Measurements from ENCODE around the gene MAGEA8.
"Not testable (repeated sequence)": the region's sequence is repeated elsewhere in the genome, so short reads cannot be mapped to it uniquely, and the experiment has no call there.

Gene MAGEA8

DNA sequence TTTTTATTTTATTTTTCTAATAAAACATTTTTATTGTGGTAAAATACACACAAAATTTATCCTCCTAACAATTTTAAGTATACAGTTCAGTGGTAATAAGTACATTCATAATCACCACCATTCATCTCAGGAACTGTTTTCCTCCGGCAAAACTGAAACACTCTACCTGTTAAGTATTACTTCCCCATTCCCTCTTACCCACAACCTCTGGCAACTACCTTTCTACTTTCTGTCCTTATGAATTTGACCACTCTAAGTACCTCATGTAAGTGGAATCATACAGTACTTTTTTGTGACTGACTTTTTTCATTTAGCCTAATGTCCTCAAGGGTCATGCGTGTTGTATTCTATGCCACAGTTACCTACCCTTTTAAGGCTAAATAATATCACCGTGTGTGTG, 27.3 kb downstream of the MAGEA8 start:
- DNase-seq, result no peak

GRCh38 chrX:149908727-149909126, 27.7 kb downstream of the MAGEA8 start:
- DNase-seq, result no peak

DNA sequence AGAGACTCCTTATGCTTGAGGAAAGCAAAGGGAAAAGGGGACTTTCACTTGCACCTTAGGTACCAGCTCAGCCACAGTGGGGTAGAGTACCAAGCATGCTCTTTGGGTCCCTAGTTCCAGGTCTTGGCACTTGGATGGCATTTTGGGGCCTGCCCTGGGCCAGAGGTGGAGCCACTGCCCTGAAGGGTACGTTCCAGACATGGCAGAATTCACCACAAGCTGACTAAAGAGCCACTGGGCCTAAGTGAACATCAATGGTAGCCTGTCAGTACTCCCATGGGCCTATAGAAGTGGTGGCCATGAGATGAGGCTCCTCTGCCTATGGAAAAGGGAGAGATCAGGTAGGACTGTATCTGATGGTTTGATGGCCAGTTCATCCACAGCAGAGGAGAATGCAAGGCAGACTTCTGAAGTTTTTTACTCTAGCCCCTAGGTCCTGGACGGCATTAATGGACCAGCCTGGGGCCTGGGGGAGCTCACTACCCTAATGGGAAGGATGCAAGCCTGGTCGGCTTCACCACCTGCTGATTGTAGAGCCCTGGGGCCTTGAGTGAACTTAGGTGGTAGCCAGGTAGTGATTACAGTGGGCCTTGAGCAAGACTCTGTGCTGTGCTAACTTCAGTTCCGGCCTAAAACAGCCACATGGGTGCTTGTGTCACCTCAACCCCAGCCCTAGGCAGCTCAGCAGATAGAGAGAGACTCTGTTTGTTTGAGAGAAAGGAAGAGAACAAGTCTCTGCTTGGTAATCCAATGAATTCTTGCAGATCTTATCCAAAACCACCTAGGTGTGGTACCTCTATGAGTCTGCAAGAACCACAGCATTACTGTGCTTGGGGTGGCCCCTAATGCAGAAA, 28.6 kb downstream of the MAGEA8 start:
- DNase-seq, result no peak

DNA sequence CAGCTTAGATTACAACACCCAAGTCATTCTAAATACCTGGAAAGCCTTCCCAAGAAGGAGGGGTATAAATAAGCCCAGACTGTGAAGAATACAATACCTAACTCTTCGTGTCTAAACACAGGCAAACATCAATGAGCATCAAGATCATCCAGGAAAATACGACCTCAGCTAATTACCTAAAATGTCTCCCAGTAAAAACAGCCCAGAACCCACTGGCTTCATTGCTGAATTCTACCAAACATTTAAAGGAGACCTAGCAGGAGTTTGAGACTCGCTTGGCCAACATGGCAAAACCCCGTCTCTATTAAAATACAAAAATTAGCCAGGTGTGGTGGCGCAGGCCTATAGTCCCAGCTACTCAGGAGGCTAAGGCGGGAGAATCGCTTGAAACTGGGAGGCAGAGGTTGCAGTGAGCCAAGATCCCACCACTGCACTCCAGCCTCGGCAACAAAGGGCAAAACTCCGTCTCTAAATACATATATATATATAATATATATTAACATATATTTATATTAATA, 29.3 kb downstream of the MAGEA8 start:
- no peak for DNase-seq

GRCh38 chrX:149916745-149917392, 35.9 kb downstream of the MAGEA8 start:
- DNase-seq, result no peak

GRCh38 chrX:149923836-149924235, 42.9 kb downstream of the MAGEA8 start:
- DNase-seq, result not testable (repeated sequence)

DNA sequence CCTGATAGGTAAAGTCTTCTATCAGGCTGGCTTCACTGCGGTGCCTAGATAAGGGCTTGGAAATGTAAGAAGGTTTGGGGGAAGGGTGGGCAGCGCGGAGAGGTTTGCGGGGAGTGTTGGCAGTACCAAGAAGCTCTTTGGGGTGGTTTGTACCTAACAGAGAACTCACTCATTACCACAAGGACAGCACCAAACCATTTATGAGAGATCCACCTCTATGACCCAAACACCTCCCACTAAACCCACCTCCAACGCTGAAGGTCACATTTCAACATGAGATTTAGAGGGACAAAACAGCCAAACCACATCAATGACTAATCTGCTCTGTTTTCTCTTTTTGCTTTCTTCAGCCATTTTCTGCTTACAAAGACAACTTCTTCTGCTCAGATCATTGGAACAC, 43.5 kb downstream of the MAGEA8 start:
- not testable (repeated sequence) for DNase-seq

GRCh38 chrX:149927245-149927963, 46.4 kb downstream of the MAGEA8 start:
- DNase-seq, result not testable (repeated sequence)

- DNase-seq, result not testable (repeated sequence)
Measured at GRCh38 chrX:149927964-149928258, 46.9 kb downstream of the MAGEA8 start.

DNA sequence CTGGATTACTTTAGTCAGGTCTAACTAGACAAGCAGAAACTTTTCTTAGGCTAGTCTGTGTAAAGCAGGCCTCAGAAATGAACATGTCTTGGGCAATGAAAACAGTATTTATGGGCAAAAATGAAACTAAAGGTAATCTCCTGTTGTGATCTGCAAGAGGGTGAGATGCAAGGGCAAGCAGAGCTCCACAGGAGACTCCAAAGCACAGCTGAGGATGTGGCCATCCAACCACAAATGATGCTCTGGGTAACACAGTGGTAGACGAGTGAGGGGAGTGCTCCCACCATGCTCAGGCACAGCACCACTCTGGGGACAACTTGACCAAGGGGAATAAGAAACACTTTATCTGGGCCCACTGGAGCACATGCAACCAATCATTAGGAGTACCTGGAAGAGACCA, 47.7 kb downstream of the MAGEA8 start:
- not testable (repeated sequence) for DNase-seq

DNA sequence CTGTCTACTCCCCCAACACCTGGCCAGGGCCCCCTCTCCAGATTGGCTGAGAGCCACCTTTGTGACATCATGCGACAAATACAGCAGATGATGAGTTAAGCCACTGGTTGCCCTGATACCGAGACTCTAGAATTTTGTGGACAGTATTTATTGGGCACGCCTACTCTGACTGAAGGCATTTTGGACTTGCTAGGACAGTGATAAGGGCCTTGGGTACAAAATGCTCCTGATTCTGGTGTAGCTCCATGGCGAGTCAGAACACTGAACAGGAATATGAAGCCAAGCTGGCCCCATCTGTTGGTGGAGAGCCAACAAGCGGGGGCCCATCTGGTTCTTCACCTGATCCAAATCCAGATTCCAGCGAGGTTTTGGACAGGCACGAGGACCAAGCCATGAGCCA, 48.4 kb downstream of the MAGEA8 start, which contains the start of gene HSFX4:
Gene HSFX4 (plus strand): TSS at position 174 of the 400 bp plus-strand sequence. CDS start 72 bp downstream, at position 246.
- DNase-seq, result not testable (repeated sequence)

DNA sequence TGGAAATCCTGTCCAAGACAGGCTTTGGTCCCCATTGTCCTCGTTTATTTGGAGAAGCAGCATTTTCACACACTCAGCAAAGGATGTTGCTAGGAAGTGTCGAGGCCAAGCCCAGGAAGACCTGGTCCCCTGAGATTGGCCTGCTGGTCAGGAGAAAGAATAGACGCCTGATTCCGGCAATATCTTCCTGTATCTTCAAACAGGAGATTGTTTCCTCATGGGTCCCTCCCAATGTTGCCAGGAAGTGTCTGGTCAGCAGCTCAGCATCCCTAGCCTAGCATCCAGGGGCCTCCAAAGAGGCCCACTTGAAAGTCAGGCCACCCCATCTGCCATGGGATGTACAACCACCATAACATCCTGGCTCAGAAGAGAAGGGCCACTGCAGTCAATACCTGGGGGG, 50.4 kb downstream of the MAGEA8 start:
- not testable (repeated sequence) for DNase-seq

DNA sequence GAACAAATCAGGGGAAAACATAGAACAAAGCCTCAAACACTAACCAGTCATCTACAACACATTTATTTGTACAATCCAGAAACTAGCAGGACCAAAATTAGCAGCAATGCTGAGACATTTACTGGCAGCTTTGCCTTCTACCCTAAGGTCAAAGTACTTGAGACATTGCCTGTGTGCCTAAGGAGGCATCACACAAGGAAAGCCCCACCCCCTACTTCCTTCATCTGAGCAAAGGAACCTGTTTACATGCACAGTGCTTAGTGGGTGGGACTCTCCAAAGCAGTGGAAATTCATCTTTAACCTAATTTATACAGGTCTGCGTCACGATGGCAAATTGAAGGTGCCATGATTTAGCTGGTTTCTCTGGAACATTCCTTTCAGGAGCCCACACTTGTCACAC, 51.2 kb downstream of the MAGEA8 start:
- not testable (repeated sequence) for DNase-seq

- DNase-seq, result not testable (repeated sequence)
Measured at GRCh38 chrX:149932970-149933369, 52.0 kb downstream of the MAGEA8 start.

- not testable (repeated sequence) for DNase-seq
Measured at GRCh38 chrX:149933547-149933946, 52.6 kb downstream of the MAGEA8 start.

All from stimulated activated CD4-positive, alpha-beta T cell treated with anti-CD3 and anti-CD28 coated beads, Interleukin-4, amount 100 ng/mL, for 1 hour (primary cell).